Inferior parietal cortex (tissue), 1 donor: ENCODE measurements around the gene ESR2.

ENCODE experiments used
- DNase-seq: peaks from one replicate; pipeline ENCODE4 v3.0.0-alpha.2; 2016; ENCODE audit errors: extremely low spot score

Gene ESR2

DNA sequence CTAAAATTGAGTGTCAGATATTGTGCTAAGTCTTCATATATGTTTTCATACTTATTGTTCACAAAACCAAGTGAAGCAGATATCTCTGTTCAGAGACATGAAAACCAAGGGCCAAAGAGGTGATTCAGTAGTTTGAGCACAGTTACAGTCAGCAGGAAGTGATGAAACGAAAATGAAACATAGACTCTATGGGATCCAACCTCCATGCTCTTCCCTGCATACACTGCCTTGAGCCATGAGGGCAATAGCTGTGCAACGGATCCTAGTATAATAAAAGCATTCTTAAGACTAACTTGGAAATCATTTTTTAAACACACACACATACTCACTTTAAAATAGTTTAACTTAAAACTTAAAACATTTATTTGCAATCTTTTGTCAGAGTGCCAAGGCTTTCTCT is 27.9 kb downstream of the ESR2 start:
- DNase-seq: no peak

GRCh38 chr14:64265222-64265621 is 28.9 kb downstream of the ESR2 start:
- DNase-seq: no peak

- no peak for DNase-seq
These were observed 33.8 kb downstream of the ESR2 start for GRCh38 chr14:64260418-64260817.

DNA sequence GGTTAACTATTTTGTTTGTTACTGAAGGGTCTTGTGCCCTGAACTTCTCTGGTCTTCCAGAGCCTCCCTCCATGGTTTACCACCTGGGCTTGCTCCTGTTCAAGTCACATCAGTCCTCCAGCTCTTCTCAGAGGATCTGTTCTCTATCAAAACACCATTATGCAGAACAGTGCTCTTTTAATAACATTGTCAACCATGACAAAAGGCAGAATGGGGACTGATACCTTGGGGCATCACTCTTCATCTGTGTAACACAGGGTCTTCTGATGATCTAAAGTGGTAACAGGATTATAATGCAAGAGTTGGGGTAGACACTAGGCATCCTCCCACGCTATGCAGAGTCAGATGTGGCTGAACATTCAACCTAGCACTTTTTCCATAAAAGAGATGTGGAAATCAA is 38.4 kb downstream of the ESR2 start:
- no peak for DNase-seq

GRCh38 chr14:64253672-64254071 is 40.5 kb downstream of the ESR2 start:
- no peak for DNase-seq

GRCh38 chr14:64249363-64249762 is 44.8 kb downstream of the ESR2 start:
- no peak for DNase-seq

DNA sequence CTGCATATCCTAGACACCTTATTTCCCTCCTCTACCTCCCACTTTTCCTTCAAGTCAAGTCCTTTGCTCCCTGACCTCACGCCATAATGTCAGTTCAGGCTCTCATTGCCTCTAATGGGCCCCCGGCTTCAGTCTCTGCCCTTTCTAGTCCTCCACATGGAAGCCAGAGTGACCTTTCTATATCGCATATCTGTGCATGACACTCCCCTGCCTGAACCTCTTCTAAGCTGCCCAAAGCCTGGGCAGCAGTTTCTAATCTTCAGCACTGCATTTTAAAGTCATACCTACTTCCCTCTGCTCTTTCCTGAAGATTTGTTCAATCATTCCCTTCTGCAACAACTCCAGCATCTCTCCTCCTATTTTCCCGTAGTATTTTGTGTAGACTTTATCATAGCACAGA is 45.5 kb downstream of the ESR2 start:
- no peak for DNase-seq

DNA sequence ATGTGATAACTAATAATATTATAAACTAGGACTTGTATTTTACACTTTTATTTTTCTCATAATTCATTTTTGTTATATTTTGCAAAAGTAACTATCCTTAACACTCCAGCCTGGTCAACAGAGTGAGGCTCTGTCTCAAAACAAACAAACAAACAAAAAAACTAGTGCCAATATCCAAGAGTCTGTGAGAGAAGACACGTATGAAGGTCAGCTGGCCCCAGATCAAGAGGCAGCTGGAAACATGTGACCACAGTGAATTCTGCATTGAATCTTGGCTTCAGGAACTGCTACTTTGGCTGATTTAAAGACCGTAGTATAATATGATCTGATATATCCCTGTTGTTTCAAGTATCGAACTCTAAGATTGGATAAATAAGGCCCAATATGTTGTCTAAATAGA is 47.0 kb downstream of the ESR2 start:
- DNase-seq: no peak

GRCh38 chr14:64246688-64247087 is 47.5 kb downstream of the ESR2 start:
- DNase-seq: no peak

GRCh38 chr14:64245491-64245890 is 48.7 kb downstream of the ESR2 start:
- no peak for DNase-seq

- DNase-seq: no peak
These were observed 49.9 kb downstream of the ESR2 start for GRCh38 chr14:64244279-64244678.

DNA sequence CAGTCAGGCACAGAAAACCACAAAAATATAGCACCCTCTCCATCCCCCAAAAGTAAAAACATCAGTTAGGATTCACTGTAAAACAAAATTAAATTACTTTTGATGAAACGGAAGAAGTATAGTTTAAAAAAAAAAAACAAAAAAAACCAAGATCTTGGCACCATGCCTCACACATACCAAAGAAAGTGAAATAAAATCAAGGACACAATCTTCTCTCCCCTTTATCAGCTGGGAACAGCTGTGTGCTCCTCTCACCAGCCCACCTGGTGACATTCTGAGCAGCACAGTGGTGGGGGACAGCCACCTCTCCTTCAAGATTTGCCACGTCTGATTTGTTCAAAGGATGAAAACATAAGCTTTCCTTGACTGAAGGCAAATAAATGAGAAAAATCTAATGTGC is 55.5 kb downstream of the ESR2 start:
- DNase-seq: no peak

DNA sequence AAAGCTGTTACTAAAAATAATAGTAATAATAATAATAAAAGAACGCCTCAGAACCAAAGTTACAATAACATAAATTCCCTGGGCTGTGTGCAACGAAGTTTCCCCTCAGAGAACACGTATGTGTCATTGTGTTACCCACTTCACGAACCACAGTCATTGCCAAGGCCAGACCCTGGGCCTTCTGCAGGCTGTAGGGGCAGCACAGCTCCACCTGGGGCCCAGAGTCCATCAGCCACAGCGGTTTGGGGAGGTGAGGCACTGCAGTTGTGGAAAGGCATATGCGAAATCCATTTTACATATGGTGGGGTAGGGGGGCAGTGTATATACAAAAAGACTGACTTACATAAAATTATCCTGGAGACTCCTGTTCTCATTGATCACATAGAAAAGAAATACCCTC is 56.1 kb downstream of the ESR2 start:
- no peak for DNase-seq

DNA sequence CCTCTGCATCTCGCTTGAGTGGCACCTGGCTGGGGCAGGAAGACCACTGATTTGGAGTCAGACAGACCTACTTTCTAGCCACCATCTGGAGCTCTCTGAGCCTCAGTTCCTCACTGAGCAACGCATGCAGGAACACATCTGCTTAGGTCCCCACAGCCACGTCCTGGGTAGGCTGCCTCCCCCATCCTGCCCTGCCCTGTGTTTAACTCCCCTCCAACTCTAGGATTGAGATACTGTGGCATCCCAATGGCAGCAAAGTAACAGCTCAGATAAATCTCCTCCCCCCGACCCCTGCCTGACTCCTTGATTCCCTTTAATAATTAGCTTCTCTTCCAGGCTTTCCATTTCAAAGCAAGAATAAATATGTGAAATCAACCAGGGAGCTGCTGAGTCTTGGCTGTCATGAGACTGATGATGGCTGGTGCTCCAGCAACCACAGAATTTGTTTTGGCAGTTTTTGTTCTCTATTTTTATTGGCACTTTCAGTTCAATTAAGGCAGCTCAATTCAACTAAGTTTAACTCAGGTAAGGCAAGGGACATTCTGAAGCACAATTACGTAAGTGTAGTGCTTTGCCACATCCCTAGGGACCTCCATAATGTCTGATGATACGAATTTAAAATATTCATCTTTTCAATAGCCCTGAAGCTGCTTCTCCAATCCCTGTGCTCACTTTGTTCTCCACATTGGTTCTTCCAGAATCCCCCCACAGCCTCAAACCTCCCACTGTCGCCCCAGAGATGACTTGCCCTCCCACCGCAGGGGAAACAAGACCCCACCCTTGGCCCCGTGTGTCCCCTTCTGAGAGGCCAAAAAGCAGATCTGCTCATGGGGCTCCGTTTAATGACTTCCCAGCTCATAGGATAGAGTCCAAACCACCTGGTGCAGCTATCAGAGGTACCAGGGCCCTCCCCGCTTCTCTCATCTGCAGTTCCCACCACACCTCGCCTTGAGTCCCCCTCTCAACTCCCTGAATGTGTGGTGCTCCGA is 58.2 kb downstream of the ESR2 start:
- no peak for DNase-seq

- DNase-seq: no peak
These were observed 59.1 kb downstream of the ESR2 start for GRCh38 chr14:64234877-64235651.

- DNase-seq: no peak
These were observed 60.5 kb downstream of the ESR2 start for GRCh38 chr14:64233531-64234190.

- DNase-seq: no peak
These were observed 61.2 kb downstream of the ESR2 start for GRCh38 chr14:64232944-64233343.

DNA sequence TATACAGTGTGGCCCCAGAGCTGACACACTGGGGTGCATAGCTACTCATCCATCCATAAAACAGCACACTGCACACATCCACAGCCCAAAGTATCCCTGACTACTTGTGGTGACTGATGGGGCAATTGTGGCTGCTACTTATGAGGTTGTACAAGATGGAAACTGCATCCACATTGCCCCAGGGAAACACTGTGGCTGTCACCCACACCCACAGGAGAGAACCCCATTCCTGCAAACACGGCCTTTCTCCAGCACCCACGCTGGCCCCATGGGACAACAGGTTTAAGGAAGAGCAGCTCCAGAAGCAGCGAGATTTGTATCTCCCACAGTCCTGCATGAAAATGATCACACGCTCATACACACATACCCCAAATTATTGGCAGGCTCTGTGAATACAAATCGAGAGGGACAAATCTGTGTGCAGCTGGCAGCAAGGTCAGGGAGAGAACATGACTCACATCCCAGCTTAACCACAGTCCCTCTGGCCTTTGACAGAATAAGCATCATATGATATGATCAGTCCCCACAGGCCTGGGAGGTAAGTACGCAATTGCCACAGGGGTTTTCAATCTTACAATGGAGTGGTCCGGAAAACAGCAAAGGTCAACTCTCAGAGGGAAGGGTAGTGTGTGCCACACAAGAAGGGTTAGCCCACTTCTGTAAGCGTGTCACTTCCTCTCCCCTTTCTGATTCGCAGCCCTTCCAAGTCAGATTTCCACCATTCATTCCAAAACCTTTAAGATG is 61.9 kb downstream of the ESR2 start:
- DNase-seq: no peak

DNA sequence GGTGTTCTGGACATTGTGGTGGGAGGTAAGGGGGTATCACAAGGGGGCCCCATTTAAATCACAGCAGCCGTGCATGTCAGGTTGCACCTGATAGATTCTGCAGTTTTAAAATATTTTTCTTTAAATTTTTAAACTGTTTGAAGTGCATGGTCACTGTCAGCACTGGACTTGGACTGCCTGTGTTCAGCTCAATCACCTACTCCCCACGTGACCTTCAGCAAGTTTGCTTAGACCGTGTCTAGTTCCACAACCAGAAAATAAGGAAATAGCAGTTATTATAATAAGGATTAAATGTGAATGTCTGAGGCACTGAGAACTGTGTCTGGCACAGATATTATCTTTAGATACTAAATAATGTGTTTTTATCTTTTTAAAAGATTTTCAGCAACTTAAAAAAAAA is 64.7 kb downstream of the ESR2 start:
- DNase-seq: no peak

- no peak for DNase-seq
These were observed 66.3 kb downstream of the ESR2 start for GRCh38 chr14:64227856-64228255.

- DNase-seq: no peak
These were observed 68.9 kb downstream of the ESR2 start for GRCh38 chr14:64225151-64225757.
